H1 (cell line): ENCODE results near the gene CD300LG. TPM values are rescaled to one million over a fixed set of nuclear protein-coding genes. Genes with fewer than 3 reads are reported as not detected.

Experiments used
- CTCF ChIA-PET: fragments of 300-600 bp; sonication (Branson Sonifier 250); formaldehyde crosslinking; loops from one replicate; lab custom pipeline; 2021; ENCODE audit not compliant: partially characterized antibody; lab: Charles Lee
- POLR2A ChIA-PET: fragments of 300-600 bp; sonication (Branson Sonifier 250); formaldehyde crosslinking; loops from one replicate; lab custom pipeline; 2021; ENCODE audit warnings: inconsistent platforms; ENCODE audit not compliant: partially characterized antibody; lab: Charles Lee
- DNase-seq, 2 experiments: peaks; one replicate each; pipeline versions ENCODE4 v3.0.0 to v3.0.0-alpha.2; 2010 to 2022; ENCODE audit warnings: low spot score in 2 of 2, low read depth in 1 of 2, mixed read lengths in 1 of 2
- FAIRE-seq: peaks from 2 replicates; lab custom pipeline; 2011; peaks lifted over from hg19 to GRCh38; lab: Jason Lieb, UNC
- H2AFZ ChIP-seq: 2 replicates; pipeline ENCODE4 v1.8.1; 2012; ENCODE audit warnings: low read length, inconsistent platforms
- H2AK5ac ChIP-seq: 2 replicates; pipeline ENCODE4 v1.6.1; 2013; ENCODE audit warnings: low read depth, low read length
- H2BK120ac ChIP-seq: replicated peaks from 2 replicates; pipeline ENCODE3; 2013; ENCODE audit warnings: low read depth, low read length, inconsistent platforms
- H2BK12ac ChIP-seq: 2 replicates; pipeline ENCODE4 v1.6.1; 2013; ENCODE audit warnings: low read depth, low read length
- H2BK15ac ChIP-seq: 2 replicates; pipeline ENCODE4 v1.6.1; 2013; ENCODE audit warnings: low read length
- H2BK20ac ChIP-seq: 2 replicates; pipeline ENCODE4 v1.6.1; 2013; ENCODE audit warnings: low read length
- H2BK5ac ChIP-seq: 2 replicates; pipeline ENCODE4 v1.6.1; 2013; ENCODE audit warnings: low read depth, low read length
- H3K14ac ChIP-seq: 2 replicates; pipeline ENCODE4 v1.6.1; 2013; ENCODE audit warnings: inconsistent platforms; ENCODE audit not compliant: insufficient read length
- H3K18ac ChIP-seq: 2 replicates; pipeline ENCODE4 v1.6.1; 2013; ENCODE audit warnings: low read length; ENCODE audit errors: extremely low read depth
- H3K23ac ChIP-seq: 2 replicates; pipeline ENCODE4 v1.6.1; 2013; ENCODE audit warnings: inconsistent platforms; ENCODE audit not compliant: insufficient read length
- H3K23me2 ChIP-seq: 2 replicates; pipeline ENCODE4 v1.6.1; 2013; ENCODE audit warnings: low read depth, low read length
- H3K27ac ChIP-seq: 2 replicates; pipeline ENCODE4 v1.6.1; 2011; ENCODE audit warnings: low read depth, low read length, inconsistent platforms
- H3K27me3 ChIP-seq, 4 experiments: replicated peaks in 1 of 4; 1 replicate in 1 of 4; 2 replicates in 3 of 4; pipeline versions ENCODE4 v1.6.1 to v1.8.1; 2011 to 2013; ENCODE audit warnings: low read length in 3 of 4, mild to moderate bottlenecking in 3 of 4, inconsistent platforms in 2 of 4, mixed read lengths in 2 of 4, moderate library complexity in 1 of 4; ENCODE audit not compliant: control insufficient read depth in 3 of 4, insufficient read depth in 3 of 4; ENCODE audit errors: extremely low read depth in 1 of 4
- H3K36me3 ChIP-seq, 4 experiments: 2 replicates each; pipeline versions ENCODE4 v1.6.1 to v1.8.1; 2011 to 2013; ENCODE audit warnings: mild to moderate bottlenecking in 4 of 4, low read length in 3 of 4, moderate library complexity in 2 of 4, control low read depth in 1 of 4, inconsistent platforms in 1 of 4; ENCODE audit not compliant: insufficient read depth in 4 of 4, control insufficient read depth in 2 of 4
- H3K4ac ChIP-seq: replicated peaks from 2 replicates; pipeline ENCODE3; 2013; ENCODE audit warnings: low read length, low read depth, mixed read lengths, inconsistent platforms; ENCODE audit not compliant: insufficient read length
- H3K4me1 ChIP-seq, 4 experiments: replicated peaks in 1 of 4; 1 replicate in 1 of 4; 2 replicates in 3 of 4; pipeline versions ENCODE4 v1.6.1 to v1.8.1; 2011 to 2013; ENCODE audit warnings: low read length in 3 of 4, inconsistent platforms in 2 of 4, mixed read lengths in 1 of 4; ENCODE audit not compliant: insufficient read depth in 4 of 4, control insufficient read depth in 3 of 4
- H3K4me2 ChIP-seq, 2 experiments: 2 replicates each; pipeline versions ENCODE4 v1.6.1 to v1.8.1; 2011 to 2013; ENCODE audit warnings: low read depth in 2 of 2, low read length in 2 of 2, control low read depth in 1 of 2, inconsistent platforms in 1 of 2, mild to moderate bottlenecking in 1 of 2; ENCODE audit not compliant: insufficient read depth in 1 of 2
- H3K4me3 ChIP-seq, 4 experiments: fragments of 200-600, 300-600 bp in 1 of 4; sonication (generic), shearing (Covaris generic), sonication (Bioruptor Twin) in 1 of 4; 2 replicates each; pipeline versions ENCODE4 v1.5.1 to v1.8.1; 2011 to 2016; ENCODE audit warnings: low read length in 4 of 4, low read depth in 3 of 4, control low read depth in 2 of 4, inconsistent platforms in 2 of 4, mild to moderate bottlenecking in 2 of 4, mixed read lengths in 1 of 4, moderate library complexity in 1 of 4; ENCODE audit not compliant: insufficient read depth in 2 of 4; ENCODE audit errors: extremely low read depth in 1 of 4
- H3K56ac ChIP-seq: replicated peaks from 2 replicates; pipeline ENCODE3; 2013; ENCODE audit warnings: low read depth, mild to moderate bottlenecking, mixed read lengths, low read length, inconsistent platforms; ENCODE audit not compliant: insufficient read length
- H3K79me1 ChIP-seq: 2 replicates; pipeline ENCODE4 v1.6.1; 2013; ENCODE audit warnings: low read depth, low read length, control low read depth
- H3K79me2 ChIP-seq, 2 experiments: 2 replicates each; pipeline versions ENCODE4 v1.6.1 to v1.8.1; 2012 to 2013; ENCODE audit warnings: low read length in 2 of 2, mild to moderate bottlenecking in 2 of 2, inconsistent platforms in 1 of 2; ENCODE audit not compliant: insufficient read depth in 2 of 2, control insufficient read depth in 1 of 2
- H3K9ac ChIP-seq, 4 experiments: replicated peaks in 1 of 4; 1 replicate in 1 of 4; 2 replicates in 3 of 4; pipeline versions ENCODE4 v1.6.1 to v1.8.1; 2011 to 2013; ENCODE audit warnings: low read depth in 3 of 4, low read length in 3 of 4, control low read depth in 2 of 4, mild to moderate bottlenecking in 2 of 4, moderate library complexity in 2 of 4, inconsistent platforms in 1 of 4; ENCODE audit errors: extremely low read depth in 1 of 4
- H3K9me3 ChIP-seq, 2 experiments: 2 replicates each; pipeline versions ENCODE4 v1.6.1 to v1.8.1; 2012 to 2013; ENCODE audit warnings: mild to moderate bottlenecking in 2 of 2, moderate library complexity in 2 of 2, control low read depth in 1 of 2, inconsistent platforms in 1 of 2, low read depth in 1 of 2, low read length in 1 of 2, mixed read lengths in 1 of 2; ENCODE audit not compliant: insufficient read depth in 2 of 2
- H4K20me1 ChIP-seq, 2 experiments: replicated peaks in 1 of 2; 2 replicates each; pipeline versions ENCODE3 to v1.8.1; 2011 to 2013; ENCODE audit warnings: inconsistent platforms in 2 of 2, low read length in 2 of 2, mild to moderate bottlenecking in 1 of 2; ENCODE audit not compliant: insufficient read depth in 2 of 2, control insufficient read depth in 1 of 2
- H4K5ac ChIP-seq: 2 replicates; pipeline ENCODE4 v1.6.1; 2013; ENCODE audit warnings: low read length, low read depth, mixed read lengths, inconsistent platforms; ENCODE audit not compliant: insufficient read length
- H4K8ac ChIP-seq: 2 replicates; pipeline ENCODE4 v1.8.0; 2013; ENCODE audit warnings: mild to moderate bottlenecking, moderate library complexity, low read length, inconsistent platforms; ENCODE audit not compliant: insufficient read depth; ENCODE audit errors: extremely low read depth
- H4K91ac ChIP-seq: replicated peaks from 2 replicates; pipeline ENCODE3; 2013; ENCODE audit warnings: low read length, mixed read lengths, inconsistent platforms; ENCODE audit not compliant: insufficient read length
- CEBPB ChIP-seq: IDR thresholded peaks from 2 replicates; pipeline ENCODE4 v1.6.1; 2012; ENCODE audit warnings: low read depth, low read length
- CREB1 ChIP-seq: IDR thresholded peaks from 2 replicates; pipeline ENCODE4 v1.6.1; 2012; ENCODE audit warnings: inconsistent platforms
- E2F6 ChIP-seq: IDR thresholded peaks from 2 replicates; pipeline ENCODE4 v1.6.1; 2012; ENCODE audit warnings: inconsistent platforms
- HDAC6 ChIP-seq: IDR thresholded peaks from one replicate; pipeline ENCODE4 v1.7.1; 2012; ENCODE audit warnings: low read depth, mild to moderate bottlenecking, inconsistent platforms, low read length, moderate library complexity
- JUN ChIP-seq: IDR thresholded peaks from 2 replicates; pipeline ENCODE4 v1.6.1; 2011; ENCODE audit warnings: low read depth, mild to moderate bottlenecking, improper control_type of control experiment, low read length
- JUND ChIP-seq: IDR thresholded peaks from 2 replicates; pipeline ENCODE4 v1.6.1; 2011; ENCODE audit warnings: mild to moderate bottlenecking, improper control_type of control experiment, low read length
- POLR2A ChIP-seq, 2 experiments: IDR thresholded peaks; 1 replicate in 1 of 2; 2 replicates in 1 of 2; pipeline ENCODE4 v1.6.1; 2011; ENCODE audit warnings: low read depth in 2 of 2, low read length in 2 of 2, mild to moderate bottlenecking in 2 of 2; ENCODE audit errors: control extremely low read depth in 1 of 2
- POU5F1 ChIP-seq: IDR thresholded peaks from 2 replicates; pipeline ENCODE4 v1.6.1; 2011; ENCODE audit warnings: low read depth, mild to moderate bottlenecking, low read length, moderate library complexity
- RNF2 ChIP-seq: fragments of 200-900, 300-1000 bp; sonication (generic); IDR thresholded peaks from 2 replicates; pipeline ENCODE4 v1.7.1; 2016; ENCODE audit warnings: borderline replicate concordance, low read depth, mild to moderate bottlenecking, antibody characterized with exemption, low read length; ENCODE audit not compliant: poor library complexity, severe bottlenecking; ENCODE audit errors: missing control alignments
- SP4 ChIP-seq: IDR thresholded peaks from 2 replicates; pipeline ENCODE4 v1.6.1; 2012; ENCODE audit warnings: low read length, inconsistent platforms
- ZNF274 ChIP-seq: IDR thresholded peaks from 2 replicates; pipeline ENCODE4 v1.7.0; 2012; ENCODE audit warnings: low read length, borderline replicate concordance; ENCODE audit errors: extremely low read depth
- WGBS, 2 experiments: shearing (Covaris generic) in 1 of 2; methylation state at CpG; one replicate each; pipeline versions ENCODE4 v1.1.6 to v1.1.7; 2013 to 2015; ENCODE audit warnings: low lambda C conversion rate in 2 of 2, mixed read lengths in 2 of 2, inconsistent platforms in 1 of 2, low coverage in 1 of 2, missing lambda C conversion rate in 1 of 2; ENCODE audit not compliant: insufficient replicate concordance in 2 of 2, insufficient coverage in 1 of 2, insufficient read length in 1 of 2; ENCODE audit errors: extremely low coverage in 1 of 2, missing lambda C conversion rate in 1 of 2; 5-methylcytosine and 5-hydroxymethylcytosine counted together
- polyA plus RNA-seq, 7 experiments: library from polyadenylated mRNA; depleted of rRNA in 3 of 7; stranded (reverse) in 5 of 7; unstranded in 2 of 7; fragments of >200 nt in 5 of 7; fragments of 200-250 nt in 2 of 7; gene quantifications; 1 replicate in 5 of 7; 2 replicates in 1 of 7; 4 replicates in 1 of 7; pipeline versions ENCODE4 v1.2.1 to v1.2.3, GENCODE V29; 2011 to 2013; ENCODE audit warnings: missing spikeins in 2 of 7, mixed read lengths in 2 of 7
- total RNA-seq: library from RNA; stranded (reverse); fragmentation: NEBNext Ultra II Directional; extraction: Animal tissue kit (Norgen Biotek cat#: 25700); gene quantifications from 2 replicates; pipeline ENCODE4 v1.2.1, GENCODE V29; 2021
- TF ChIP-seq, protein P1 (sequence below): IDR thresholded peaks from 2 replicates; pipeline ENCODE4 v1.6.1; 2011; ENCODE audit warnings: low read length, improper control_type of control experiment

CD300LG gene
- total and polyA plus RNA-seq, 2 of the 8 experiments (the other 6 are each of a cell fraction or from before 2014, with no cell fraction given): 0.06 TPM; not detected in 1

DNA sequence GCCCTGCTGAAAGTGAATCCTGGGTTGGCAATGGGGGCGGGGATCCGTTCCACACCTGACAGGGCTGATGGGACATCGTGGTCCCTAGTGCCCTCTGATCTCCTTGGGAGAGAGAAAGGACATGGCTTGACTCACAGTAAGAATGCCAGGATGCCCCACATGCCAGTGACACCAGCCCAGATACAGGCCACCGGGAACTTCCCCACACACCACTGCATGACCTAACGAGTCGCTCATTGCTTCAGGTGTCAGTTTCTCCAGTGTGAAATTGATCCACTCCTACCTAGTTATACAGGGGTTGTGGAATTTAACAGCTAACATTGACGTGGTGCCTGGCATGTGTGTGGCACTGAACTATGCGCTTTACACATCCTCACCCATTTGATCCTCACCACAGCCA lies 7.5 kb downstream of the CD300LG start:
- H2BK12ac ChIP-seq: no peak overlapping the region
- no peak overlapping the region for H2AFZ ChIP-seq
- no peaks in the 10 kb centered on the region for H3K27me3 ChIP-seq
- ChIA-PET CTCF (interaction anchor here (0.7 to 5.9 kb wide), 10 partner anchors 8 to 220 kb away, joined by 3 to 25 read pairs (median 5); partner anchors contain the start of gene CD300LG), POLR2A (no interaction called here)
- H3K4ac ChIP-seq: no peak overlapping the region
- H3K56ac ChIP-seq: no peak overlapping the region
- H3K36me3 ChIP-seq: no peaks in the 10 kb centered on the region
- no peak overlapping the region for H2AK5ac ChIP-seq
- H3K79me2 ChIP-seq: no peaks in the 10 kb centered on the region
- no peak overlapping the region for H2BK20ac ChIP-seq
- no peaks in the 10 kb centered on the region for H3K79me1 ChIP-seq
- H3K14ac ChIP-seq: no peak overlapping the region
- H3K4me2 ChIP-seq: no peak overlapping the region
- no peak for TF ChIP-seq RNF2
- TF ChIP-seq E2F6: no peak
- no peak for TF ChIP-seq CEBPB
- no peak for TF ChIP-seq POU5F1
- TF ChIP-seq, protein P1, sequence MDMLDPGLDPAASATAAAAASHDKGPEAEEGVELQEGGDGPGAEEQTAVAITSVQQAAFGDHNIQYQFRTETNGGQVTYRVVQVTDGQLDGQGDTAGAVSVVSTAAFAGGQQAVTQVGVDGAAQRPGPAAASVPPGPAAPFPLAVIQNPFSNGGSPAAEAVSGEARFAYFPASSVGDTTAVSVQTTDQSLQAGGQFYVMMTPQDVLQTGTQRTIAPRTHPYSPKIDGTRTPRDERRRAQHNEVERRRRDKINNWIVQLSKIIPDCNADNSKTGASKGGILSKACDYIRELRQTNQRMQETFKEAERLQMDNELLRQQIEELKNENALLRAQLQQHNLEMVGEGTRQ: no peak
- TF ChIP-seq ZNF274: no peak
- no peak for TF ChIP-seq JUN
- TF ChIP-seq CREB1: no peak
- no peak for TF ChIP-seq SP4
- TF ChIP-seq HDAC6: no peak
- TF ChIP-seq JUND: no peak
- no peak for TF ChIP-seq POLR2A (IDR thresholded peaks at IDR 0.05; ENCODE audit: control extremely low read depth in 1 of 2, low read depth in 2 of 2, low read length in 2 of 2)
- no peaks in the 10 kb centered on the region for H3K9me3 ChIP-seq
- no peaks in the 10 kb centered on the region for H3K23me2 ChIP-seq
- no peak overlapping the region; the same call in 1 of the 2 replicates for H4K8ac ChIP-seq
- FAIRE-seq (no peak), DNase-seq (no peak)
- no peak overlapping the region for H2BK5ac ChIP-seq
- no peak overlapping the region for H3K4me3 ChIP-seq
- H3K27ac ChIP-seq: no peak overlapping the region
- H3K9ac ChIP-seq: no peak overlapping the region
- no peak overlapping the region for H4K91ac ChIP-seq
- no peak overlapping the region for H4K5ac ChIP-seq
- H2BK120ac ChIP-seq: no peak overlapping the region
- H4K20me1 ChIP-seq: no peaks in the 10 kb centered on the region
- H3K18ac ChIP-seq: no peak overlapping the region
- no peak overlapping the region for H3K23ac ChIP-seq
- no peak overlapping the region for H2BK15ac ChIP-seq
- H3K4me1 ChIP-seq: peaks cover 0 to 4% (median under 1%) of the 10 kb centered on the region in 4 experiments; a peak in 3 of 7 replicates
- 81% methylated on average over 8 of the region's 8 CpGs; no CpG with 5 or more reads in 1 of the 2 experiments for WGBS, 2 experiments
